K562 (cell line): ENCODE data around the gene SSBP2. TPM values are rescaled to one million over a fixed set of nuclear protein-coding genes. Genes with fewer than 3 reads are reported as not detected.
"Not testable (repeated sequence)": the region's sequence is repeated elsewhere in the genome, so short reads cannot be mapped to it uniquely, and the experiment has no call there.

Experiments
- ATAC-seq: fragments of 200-7000 bp; cut with Tn5 transposase; 3 replicates; pipeline ENCODE4 v1.9.1; 2020; ENCODE audit warnings: moderate library complexity
- BruUV-seq: library from RNA; stranded (reverse); fragments of 400-500 nt; replicated peaks from 2 replicates; lab custom pipeline; 2021; lab: Mats Ljungman, UMichigan
- CTCF ChIA-PET: fragments of 300-600 bp; formaldehyde crosslinking; extraction: SDS; loops from one replicate; lab custom pipeline; 2021; ENCODE audit warnings: low intra/inter-chr PET ratio; lab: Yijun Ruan, JAX
- POLR2A ChIA-PET: fragments of 300-600, 350-650 bp; sonication (Branson Sonifier 250); formaldehyde crosslinking; extraction: SDS; loops from one replicate; lab custom pipeline; 2021; ENCODE audit warnings: antibody characterized with exemption, inconsistent platforms; lab: Yijun Ruan, JAX
- DNase-seq, 4 experiments: peaks; one replicate each; pipeline versions ENCODE4 v3.0.0 to v3.0.0-alpha.2; 2011 to 2018; ENCODE audit warnings: low spot score in 3 of 4, mixed read lengths in 3 of 4; ENCODE audit errors: extremely low read depth in 1 of 4
- FAIRE-seq: peaks from 2 replicates; lab custom pipeline; 2011; peaks lifted over from hg19 to GRCh38; lab: Jason Lieb, UNC
- H2AFZ ChIP-seq: 2 replicates; pipeline ENCODE4 v1.6.0; 2011; ENCODE audit warnings: low read depth, low read length, control low read depth, inconsistent platforms
- H3K27ac ChIP-seq: fragments of 200-600 bp; 3 replicates; pipeline ENCODE4 v1.8.0; 2011; ENCODE audit warnings: low read depth, mild to moderate bottlenecking, control low read depth, inconsistent platforms, low read length, moderate library complexity, mixed read lengths; ENCODE audit errors: extremely low read depth
- H3K27me3 ChIP-seq, 2 experiments: fragments of 300-600 bp in 1 of 2; 2 replicates in 1 of 2; 3 replicates in 1 of 2; pipeline versions ENCODE4 v1.6.0 to v1.8.0; 2011; ENCODE audit warnings: inconsistent platforms in 2 of 2, low read length in 2 of 2, mild to moderate bottlenecking in 1 of 2, mixed read lengths in 1 of 2, moderate library complexity in 1 of 2; ENCODE audit not compliant: control insufficient read depth in 2 of 2, insufficient read depth in 2 of 2
- H3K36me3 ChIP-seq: fragments of 300-600 bp; 3 replicates; pipeline ENCODE4 v1.8.0; 2011; ENCODE audit warnings: mild to moderate bottlenecking, low read length, inconsistent platforms; ENCODE audit not compliant: control insufficient read depth, insufficient read depth
- H3K4me1 ChIP-seq, 2 experiments: fragments of 200-600 bp in 1 of 2; replicated peaks in 1 of 2; 2 replicates in 1 of 2; 3 replicates in 1 of 2; pipeline versions ENCODE4 v1.5.1 to v1.8.0; 2011; ENCODE audit warnings: inconsistent platforms in 2 of 2, low read length in 2 of 2, mild to moderate bottlenecking in 1 of 2, mixed read lengths in 1 of 2, moderate library complexity in 1 of 2; ENCODE audit not compliant: control insufficient read depth in 2 of 2, insufficient read depth in 2 of 2
- H3K4me2 ChIP-seq: 2 replicates; pipeline ENCODE4 v1.6.1; 2011; ENCODE audit warnings: low read length, control low read depth, inconsistent platforms, mixed read lengths; ENCODE audit not compliant: insufficient read depth
- H3K4me3 ChIP-seq: fragments of 200-600 bp; sonication (generic), shearing (Covaris generic); 2 replicates; pipeline ENCODE4 v1.5.1; 2016; ENCODE audit warnings: control low read depth, inconsistent platforms
- H3K79me2 ChIP-seq: fragments of 200-600 bp; 3 replicates; pipeline ENCODE4 v1.8.0; 2011; ENCODE audit warnings: low read length, inconsistent platforms; ENCODE audit not compliant: control insufficient read depth, insufficient read depth
- H3K9ac ChIP-seq, 2 experiments: 2 replicates each; pipeline versions ENCODE4 v1.6.0 to v1.6.1; 2011; ENCODE audit warnings: low read depth in 2 of 2, low read length in 2 of 2, control low read depth in 1 of 2, inconsistent platforms in 1 of 2, mild to moderate bottlenecking in 1 of 2, mixed read lengths in 1 of 2; ENCODE audit not compliant: insufficient read depth in 1 of 2
- H3K9me1 ChIP-seq: one replicate; pipeline ENCODE4 v1.6.0; 2011; ENCODE audit warnings: inconsistent platforms, mild to moderate bottlenecking, low read length, moderate library complexity; ENCODE audit not compliant: control insufficient read depth, insufficient read depth
- H3K9me3 ChIP-seq: replicated peaks from 2 replicates; pipeline ENCODE4 v1.5.1; 2011; ENCODE audit warnings: low read depth, low read length, inconsistent platforms; ENCODE audit not compliant: control insufficient read depth, insufficient read depth
- H4K20me1 ChIP-seq: replicated peaks from 2 replicates; pipeline ENCODE4 v1.6.1; 2011; ENCODE audit warnings: low read length, inconsistent platforms, mixed read lengths; ENCODE audit not compliant: control insufficient read depth, insufficient read depth
- BCOR ChIP-seq: fragments of 450-650 bp; IDR thresholded peaks from 2 replicates; pipeline ENCODE4 v1.6.1; 2016
- EZH2 ChIP-seq: IDR thresholded peaks from 2 replicates; pipeline ENCODE4 v1.6.1; 2012; ENCODE audit warnings: low read depth, mild to moderate bottlenecking, inconsistent platforms, low read length, borderline replicate concordance
- SMARCB1 ChIP-seq: IDR thresholded peaks from 2 replicates; pipeline ENCODE4 v1.6.1; 2011; ENCODE audit warnings: improper control_type of control experiment, low read depth; ENCODE audit not compliant: insufficient read length
- TBP ChIP-seq: optimal IDR thresholded peaks from 2 replicates; pipeline ENCODE3; 2011; ENCODE audit warnings: low read depth, low read length, improper control_type of control experiment
- U2AF1 ChIP-seq: fragments of 200-400 bp; formaldehyde crosslinking; optimal IDR thresholded peaks from 2 replicates; pipeline ENCODE3; 2017; ENCODE audit warnings: mild to moderate bottlenecking, low read depth, low read length, moderate library complexity
- ZNF146 ChIP-seq: IDR thresholded peaks from one replicate; pipeline ENCODE4 v1.6.1; 2018; ENCODE audit warnings: missing compliant biosample characterization; ENCODE audit not compliant: unreplicated experiment
- in situ Hi-C: fragments of 300-500 bp; cut with MboI; formaldehyde crosslinking; loops from 4 replicates; pipeline ENCODE4 v1.15.0; 2018; ENCODE audit warnings: inconsistent platforms, mixed read lengths
- intact Hi-C: fragments of 100-400 bp; cut with micrococcal nuclease; formaldehyde crosslinking; loops from 2 replicates; pipeline ENCODE4 v1.14.2; 2022
- polyA plus RNA-seq, 8 experiments: library from polyadenylated mRNA; depleted of rRNA in 4 of 8; stranded (reverse) in 5 of 8; unstranded in 3 of 8; fragments of >200 nt; fragmentation: Nextera tagmentation in 2 of 8; fragmentation: Illumina TruSeq in 1 of 8; extraction: Ambion mirVana in 2 of 8; extraction: Trizol in 1 of 8; gene quantifications; 2 replicates each; pipeline versions ENCODE4 v1.2.1 to v1.2.3, GENCODE V29; 2011 to 2014; ENCODE audit warnings: inconsistent platforms in 1 of 8, missing spikeins in 1 of 8
- total RNA-seq, 7 experiments: library from RNA; depleted of rRNA in 6 of 7; stranded (reverse); fragments of >200 nt in 6 of 7; fragmentation: Illumina TruSeq in 2 of 7; extraction: Trizol in 2 of 7; gene quantifications; 2 replicates each; pipeline versions ENCODE4 v1.2.1 to v1.2.3, GENCODE V29; 2011 to 2021; ENCODE audit warnings: low replicate concordance in 1 of 7

The SSBP2 gene
- total and polyA plus RNA-seq, 9 of the 15 experiments (the other 6 are each of a cell fraction or from before 2014, with no cell fraction given): 22.3 to 133 (median 42.1) TPM

DNA sequence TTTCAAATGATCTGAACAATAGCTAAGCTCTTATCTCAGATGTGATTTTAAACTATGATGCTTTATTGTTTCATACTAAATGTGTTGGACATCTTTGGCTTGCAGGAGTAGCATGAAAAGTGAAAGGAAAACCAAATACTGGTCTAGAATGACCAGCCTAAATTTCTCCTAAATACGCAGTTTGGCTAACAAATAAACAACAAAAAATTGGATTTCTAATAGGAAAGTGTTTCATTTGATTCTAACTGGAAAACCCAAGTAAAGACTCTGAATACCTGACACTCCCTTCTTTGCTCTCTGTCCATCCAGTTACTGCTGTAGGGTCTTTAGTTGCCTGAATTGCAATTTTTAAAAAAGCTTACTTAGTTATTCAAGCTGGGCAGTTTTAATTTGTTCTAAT is 245.2 kb downstream of the SSBP2 start (continued):
- no peak for TF ChIP-seq BCOR
- TF ChIP-seq EZH2: no peak
- no peak for TF ChIP-seq TBP
- TF ChIP-seq U2AF1: no peak
- TF ChIP-seq SMARCB1: no peak

DNA sequence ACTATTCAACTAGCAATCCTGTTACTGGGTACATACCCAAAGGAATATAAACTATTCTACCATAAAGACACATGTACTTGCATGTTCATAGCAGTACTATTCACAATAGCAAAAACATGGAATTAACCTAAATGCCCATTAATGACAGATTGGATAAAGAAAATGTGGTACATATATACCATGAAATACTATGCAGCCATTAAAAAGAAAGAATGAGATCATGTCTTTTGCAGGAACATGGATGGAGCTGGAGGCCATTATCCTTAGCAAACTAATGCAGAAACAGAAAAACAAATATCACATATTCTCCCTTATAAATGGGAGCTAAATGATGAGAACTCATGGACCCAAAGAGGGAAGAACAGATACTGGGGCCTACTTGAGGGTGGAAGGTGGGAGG is 247.3 kb downstream of the SSBP2 start:
- intact Hi-C loops: loop anchor here (10.0 kb wide), 1 partner anchor 79 kb away; no protein-coding TSS in a partner anchor
- H3K4me1 ChIP-seq, BruUV-seq, H3K9me3 ChIP-seq, H3K4me3 ChIP-seq, H3K4me2 ChIP-seq, H2AFZ ChIP-seq, H3K9ac ChIP-seq, CTCF ChIA-PET, H3K79me2 ChIP-seq, FAIRE-seq, H3K27ac ChIP-seq, H4K20me1 ChIP-seq, H3K9me1 ChIP-seq, H3K27me3 ChIP-seq, DNase-seq, ATAC-seq, H3K36me3 ChIP-seq: not testable (repeated sequence)
- POLR2A ChIA-PET: interaction anchor here (0.6 to 0.7 kb wide), 2 partner anchors 364 to 709 kb away, joined by 3 to 4 read pairs; no protein-coding TSS in a partner anchor
- TF ChIP-seq ZNF146 (CRISPR knock-in tag): peak; percentile 48
- in situ Hi-C loops: loop anchor here (25.0 kb wide), 1 partner anchor 659 kb away; no protein-coding TSS in a partner anchor
